Activated CD4-positive, alpha-beta memory T cell treated with anti-CD3 and anti-CD28 coated beads for 36 hours (primary cell): ENCODE data around the gene ASZ1. TPM values are rescaled to one million over a fixed set of nuclear protein-coding genes. Genes with fewer than 3 reads are reported as not detected.

ENCODE experiments used
- CTCF ChIA-PET: fragments of 350-600 bp; sonication (Branson Sonifier 250); formaldehyde crosslinking; loops from one replicate; lab custom pipeline; 2021; ENCODE audit warnings: antibody characterized with exemption, inconsistent platforms; lab: Charles Lee
- POLR2A ChIA-PET: fragments of 350-600 bp; sonication (Branson Sonifier 250); formaldehyde crosslinking; loops from one replicate; lab custom pipeline; 2021; ENCODE audit warnings: antibody characterized with exemption; lab: Charles Lee
- DNase-seq: peaks from one replicate; pipeline ENCODE4 v3.0.0-alpha.2; 2020
- H3K27ac Mint-ChIP-seq: one replicate; pipeline ENCODE4 v1.8.0; 2021; ENCODE audit warnings: mixed read lengths
- H3K27me3 Mint-ChIP-seq: one replicate; pipeline ENCODE4 v1.8.0; 2021; ENCODE audit warnings: mixed read lengths
- H3K36me3 Mint-ChIP-seq: one replicate; pipeline ENCODE4 v1.8.0; 2021; ENCODE audit warnings: mixed read lengths
- H3K4me1 Mint-ChIP-seq: one replicate; pipeline ENCODE4 v1.8.0; 2021; ENCODE audit warnings: low read depth, mixed read lengths
- H3K4me3 Mint-ChIP-seq: one replicate; pipeline ENCODE4 v1.8.0; 2021; ENCODE audit warnings: mild to moderate bottlenecking, mixed read lengths
- H3K9me3 Mint-ChIP-seq: one replicate; pipeline ENCODE4 v1.8.0; 2021; ENCODE audit warnings: mixed read lengths
- intact Hi-C: fragments of 100-400 bp; cut with micrococcal nuclease; formaldehyde crosslinking; loops from one replicate; pipeline ENCODE4 v1.15.1; 2023
- total RNA-seq, 2 experiments: library from RNA; stranded (reverse); gene quantifications; one replicate each; pipeline ENCODE4 v1.2.3, GENCODE V29; 2021

Gene ASZ1
- total RNA-seq, 2 experiments from 2014 or later = not detected

DNA sequence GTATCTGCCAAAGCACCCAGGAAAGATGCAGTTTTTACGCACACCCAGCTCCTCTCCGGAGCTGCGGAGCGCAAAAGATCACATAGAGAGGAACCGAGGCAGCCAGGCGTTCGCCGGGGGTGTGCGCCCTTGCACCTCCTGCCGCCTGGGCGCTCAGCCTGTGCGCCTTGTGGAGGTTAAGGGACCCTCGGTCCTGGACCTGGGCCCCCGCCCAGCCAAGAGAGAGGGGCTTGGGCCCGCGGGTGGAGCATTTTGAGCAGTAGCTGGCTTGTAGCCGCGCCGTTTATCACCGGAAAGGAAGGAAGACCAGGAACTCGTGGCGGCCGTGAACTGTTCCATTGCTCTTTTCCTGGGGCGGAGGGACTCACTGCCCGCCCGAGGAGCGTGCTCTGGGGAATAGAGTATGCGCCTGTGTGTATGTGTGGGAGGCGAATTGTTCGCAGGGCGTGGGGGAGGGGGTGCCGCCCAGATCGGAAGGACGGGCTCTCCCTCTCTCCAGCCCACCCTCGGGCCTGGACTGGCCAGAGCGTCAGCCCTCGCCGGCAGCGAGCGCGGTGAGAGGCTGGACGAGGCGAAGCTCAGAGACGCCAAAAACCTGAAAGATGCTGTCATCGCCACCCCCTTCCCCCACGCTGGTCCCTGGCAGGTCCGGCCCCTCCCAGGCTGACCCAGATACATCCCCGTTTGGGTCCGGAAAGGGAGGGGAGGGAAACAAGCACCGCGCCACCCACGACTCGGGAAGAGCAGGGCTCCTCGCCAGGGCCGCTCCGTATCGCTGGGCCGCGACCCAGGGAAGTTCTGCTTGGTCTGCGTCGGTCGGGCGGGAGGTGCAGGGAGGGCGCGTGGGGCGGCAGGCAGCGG is 103.2 kb downstream of the ASZ1 start:
- no peak for DNase-seq
- ChIA-PET POLR2A (no interaction called here), CTCF (no interaction called here)
- peaks cover 43% of the 10 kb centered on the region for H3K27me3 Mint-ChIP-seq
- H3K9me3 Mint-ChIP-seq = no peaks in the 10 kb centered on the region
- peaks cover 1% of the 10 kb centered on the region for H3K4me1 Mint-ChIP-seq
- H3K4me3 Mint-ChIP-seq = no peak overlapping the region
- no peak overlapping the region for H3K27ac Mint-ChIP-seq
- H3K36me3 Mint-ChIP-seq = no peaks in the 10 kb centered on the region
- intact Hi-C loops = no loop called here

DNA sequence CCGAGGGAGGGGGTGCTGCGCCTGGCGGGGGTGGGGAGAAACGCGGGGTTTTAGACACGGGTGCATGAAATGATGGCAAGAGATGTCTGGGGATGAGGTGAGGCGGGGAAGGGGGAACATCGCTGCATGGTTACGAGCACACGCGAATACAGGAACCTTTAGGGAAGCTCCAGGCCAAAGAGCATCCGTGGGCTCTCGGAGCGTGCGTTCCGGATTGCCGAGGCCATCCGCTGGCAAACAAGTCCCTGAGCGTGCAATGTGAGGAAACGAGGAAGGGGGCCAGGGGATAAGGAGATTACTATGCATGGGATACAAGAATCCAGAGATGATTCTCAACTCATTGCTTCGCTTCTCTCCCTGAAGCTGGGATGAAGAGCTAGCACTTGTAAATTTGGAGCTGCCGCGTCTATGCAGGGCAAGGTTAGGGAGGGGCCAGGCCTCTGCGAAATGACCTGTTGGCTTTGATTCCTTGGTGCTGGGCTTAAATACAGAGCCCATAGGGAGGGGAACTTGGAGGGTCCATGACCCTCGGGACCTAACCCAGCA is 103.9 kb downstream of the ASZ1 start:
- CTCF ChIA-PET = no interaction called here

DNA sequence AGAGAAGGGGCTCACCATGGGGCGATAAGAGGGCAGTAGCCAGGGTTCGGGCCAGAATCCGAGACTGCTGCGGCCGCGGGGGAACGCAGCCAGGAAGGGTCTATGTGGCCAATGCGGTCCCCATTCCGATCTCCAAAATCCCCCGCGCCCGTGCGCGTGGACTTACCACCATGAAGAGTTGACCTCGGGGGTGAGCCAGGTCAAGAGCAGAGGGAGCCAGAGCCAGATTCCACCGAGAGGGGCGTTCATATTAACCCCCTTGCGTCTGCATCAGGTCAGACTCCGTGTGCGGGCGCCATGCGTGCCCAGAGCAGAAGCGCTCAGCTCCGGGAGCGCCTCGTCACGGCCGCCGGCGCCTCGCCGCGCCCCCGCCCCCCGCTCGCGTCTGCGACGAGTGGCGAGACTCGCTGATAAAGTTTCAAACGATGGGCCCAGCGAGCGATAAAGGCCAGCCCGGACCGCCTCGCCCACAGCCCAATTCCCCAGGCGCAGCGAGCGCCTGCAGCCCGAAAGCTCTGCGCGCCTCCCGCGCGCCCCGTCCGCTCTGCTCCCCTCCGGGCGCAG is 104.5 kb downstream of the ASZ1 start, which contains the start of gene WNT2:
TSS of gene WNT2 (minus strand) at position 318 of the 564 bp plus-strand sequence. CDS start at position 249, 69 bp downstream.
- Mint-ChIP-seq H3K27me3 (peaks cover 47% of the 10 kb centered on the region), H3K9me3 (no peaks in the 10 kb centered on the region), H3K27ac (no peak within 1 kb of the TSS), H3K4me3 (no peak within 1 kb of the TSS), H3K4me1 (peaks cover 1% of the 10 kb centered on the region), H3K36me3 (no peaks in the 10 kb centered on the region)
- DNase-seq = no peak
- ChIA-PET POLR2A (no interaction called here), CTCF (no interaction called here)
- intact Hi-C loops = no loop called here

More for the DNA sequence above, 103.9 kb downstream of the ASZ1 start:
- POLR2A ChIA-PET = no interaction called here
- intact Hi-C loops = no loop called here
- no peak for DNase-seq
- H3K4me3 Mint-ChIP-seq = no peak overlapping the region
- no peaks in the 10 kb centered on the region for H3K36me3 Mint-ChIP-seq
- H3K4me1 Mint-ChIP-seq = peaks cover 1% of the 10 kb centered on the region
- H3K27me3 Mint-ChIP-seq = peaks cover 42% of the 10 kb centered on the region
- no peak overlapping the region for H3K27ac Mint-ChIP-seq
- H3K9me3 Mint-ChIP-seq = no peaks in the 10 kb centered on the region

DNA sequence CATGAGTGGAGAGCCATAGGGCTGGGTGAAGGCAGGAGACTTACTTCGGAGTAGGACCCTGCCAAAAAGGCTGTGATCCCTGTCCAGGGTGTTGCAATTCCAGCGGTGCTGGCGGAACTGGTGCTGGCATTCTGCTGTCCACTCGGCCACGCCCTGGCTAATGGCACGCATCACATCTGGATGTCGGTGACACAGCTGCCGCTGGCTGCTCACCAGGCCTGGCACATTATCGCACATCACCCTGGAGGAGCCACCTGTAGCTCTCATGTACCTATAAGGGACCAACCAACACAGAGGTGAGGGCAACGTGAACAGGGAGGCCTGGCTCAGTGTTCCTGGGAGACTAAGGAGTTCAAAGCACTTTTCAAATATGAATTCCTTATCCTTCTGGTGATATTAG is 106.8 kb downstream of the ASZ1 start:
- intact Hi-C loops = no loop called here
- Mint-ChIP-seq H3K9me3 (no peaks in the 10 kb centered on the region), H3K36me3 (no peaks in the 10 kb centered on the region), H3K27ac (no peak overlapping the region), H3K27me3 (peaks cover 38% of the 10 kb centered on the region), H3K4me1 (peaks cover 1% of the 10 kb centered on the region), H3K4me3 (no peak overlapping the region)
- ChIA-PET CTCF (no interaction called here), POLR2A (no interaction called here)
- no peak for DNase-seq

DNA sequence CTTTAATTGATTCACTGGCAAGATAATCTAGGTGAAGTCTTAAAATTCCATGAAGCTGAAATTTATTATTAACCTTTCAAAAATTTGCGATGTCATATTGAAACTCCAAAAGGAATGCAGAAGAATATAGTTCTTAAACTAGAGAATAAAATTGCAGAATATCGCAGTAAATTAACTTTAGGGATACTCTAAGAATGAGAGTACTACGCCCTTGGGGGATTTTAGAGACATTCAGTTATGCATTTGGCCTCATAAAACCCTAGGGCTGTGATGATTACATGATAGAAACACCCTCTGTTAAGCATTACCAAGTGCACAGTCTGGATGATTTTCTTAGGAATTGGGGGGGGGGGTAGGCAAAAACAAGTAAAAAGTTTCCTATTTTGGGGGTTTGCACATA is 108.1 kb downstream of the ASZ1 start:
- Mint-ChIP-seq H3K4me3 (no peak overlapping the region), H3K9me3 (no peaks in the 10 kb centered on the region), H3K27ac (no peak overlapping the region), H3K27me3 (peaks cover 31% of the 10 kb centered on the region), H3K36me3 (no peaks in the 10 kb centered on the region), H3K4me1 (peaks cover 1% of the 10 kb centered on the region)
- CTCF ChIA-PET = no interaction called here
- DNase-seq = no peak
- POLR2A ChIA-PET = no interaction called here
- intact Hi-C loops = no loop called here

DNA sequence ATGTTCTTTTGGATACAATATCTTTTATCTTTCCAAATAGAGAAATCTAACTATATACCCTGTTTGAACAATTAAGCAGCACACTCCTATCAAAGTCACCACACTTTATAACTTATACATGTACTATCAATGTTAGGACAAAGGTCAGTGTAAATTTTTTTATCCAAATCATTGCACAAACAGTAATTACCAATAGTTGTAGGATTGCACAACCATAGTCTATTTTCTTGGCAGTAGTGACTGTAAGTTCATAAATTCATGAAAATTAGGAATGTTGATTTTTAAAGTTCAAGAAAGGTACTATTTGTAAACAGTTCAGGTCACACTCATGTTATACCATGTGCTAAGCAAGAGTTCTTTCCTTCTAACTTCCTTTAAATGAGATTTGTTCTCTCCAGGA is 113.7 kb downstream of the ASZ1 start:
- CTCF ChIA-PET = no interaction called here
- POLR2A ChIA-PET = no interaction called here
- no peak overlapping the region for H3K27ac Mint-ChIP-seq
- H3K27me3 Mint-ChIP-seq = peaks cover 8% of the 10 kb centered on the region
- H3K9me3 Mint-ChIP-seq = no peaks in the 10 kb centered on the region
- DNase-seq = no peak
- no peak overlapping the region for H3K4me3 Mint-ChIP-seq
- intact Hi-C loops = no loop called here
- no peaks in the 10 kb centered on the region for H3K4me1 Mint-ChIP-seq
- H3K36me3 Mint-ChIP-seq = no peaks in the 10 kb centered on the region

Other genes starting within 250 kb of the ASZ1 start
- not detected for gene WNT2, start 104.4 kb downstream of the ASZ1 start, total RNA-seq
- gene CFTR, start 52.5 kb upstream of the ASZ1 start, total RNA-seq = not detected